Measurements from ENCODE around the gene UBE2QL1.

UBE2QL1 gene, protein sequence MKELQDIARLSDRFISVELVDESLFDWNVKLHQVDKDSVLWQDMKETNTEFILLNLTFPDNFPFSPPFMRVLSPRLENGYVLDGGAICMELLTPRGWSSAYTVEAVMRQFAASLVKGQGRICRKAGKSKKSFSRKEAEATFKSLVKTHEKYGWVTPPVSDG

DNA sequence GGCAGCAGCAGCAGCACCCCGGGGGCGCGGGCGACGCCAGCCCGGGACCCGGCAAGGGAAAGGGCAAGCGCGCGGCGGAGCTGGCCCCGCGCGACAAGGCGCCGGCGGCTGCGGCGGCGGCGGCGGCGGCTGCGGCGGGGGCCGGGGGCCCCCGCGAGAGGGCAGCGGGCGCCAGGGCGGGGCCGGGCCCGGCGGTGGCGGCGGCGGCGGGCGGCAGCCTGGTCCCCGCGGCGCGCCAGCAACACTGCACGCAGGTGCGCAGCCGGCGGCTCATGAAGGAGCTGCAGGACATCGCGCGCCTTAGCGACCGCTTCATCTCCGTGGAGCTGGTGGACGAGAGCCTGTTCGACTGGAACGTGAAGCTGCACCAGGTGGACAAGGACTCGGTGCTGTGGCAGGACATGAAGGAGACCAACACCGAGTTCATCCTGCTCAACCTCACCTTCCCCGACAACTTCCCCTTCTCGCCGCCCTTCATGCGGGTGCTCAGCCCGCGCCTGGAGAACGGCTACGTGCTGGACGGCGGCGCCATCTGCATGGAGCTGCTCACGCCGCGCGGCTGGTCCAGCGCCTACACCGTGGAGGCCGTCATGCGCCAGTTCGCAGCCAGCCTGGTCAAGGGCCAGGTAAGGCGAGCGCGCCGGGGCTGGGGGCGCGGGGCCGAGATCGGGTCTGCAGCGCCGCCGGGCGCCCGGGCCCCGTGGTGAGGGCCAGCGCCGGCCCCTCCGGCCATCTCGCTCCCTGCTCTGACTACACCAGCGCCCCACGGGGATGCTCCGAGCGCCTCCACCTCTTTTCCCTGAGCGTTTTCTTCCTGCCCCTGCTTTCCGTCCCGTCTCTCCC lies at the start of gene UBE2QL1:
TSS of gene UBE2QL1 (plus strand) at position 238 of the 843 bp plus-strand sequence. CDS start at position 273, 35 bp downstream.
- in situ Hi-C loops (cut with HindIII; ENCODE audit: low pct_ligation_motif_present, low pct_unique_long_range_greater_than_20kb, low sequenced_read_pairs): no loop called here
- DNase-seq: no peak

DNA sequence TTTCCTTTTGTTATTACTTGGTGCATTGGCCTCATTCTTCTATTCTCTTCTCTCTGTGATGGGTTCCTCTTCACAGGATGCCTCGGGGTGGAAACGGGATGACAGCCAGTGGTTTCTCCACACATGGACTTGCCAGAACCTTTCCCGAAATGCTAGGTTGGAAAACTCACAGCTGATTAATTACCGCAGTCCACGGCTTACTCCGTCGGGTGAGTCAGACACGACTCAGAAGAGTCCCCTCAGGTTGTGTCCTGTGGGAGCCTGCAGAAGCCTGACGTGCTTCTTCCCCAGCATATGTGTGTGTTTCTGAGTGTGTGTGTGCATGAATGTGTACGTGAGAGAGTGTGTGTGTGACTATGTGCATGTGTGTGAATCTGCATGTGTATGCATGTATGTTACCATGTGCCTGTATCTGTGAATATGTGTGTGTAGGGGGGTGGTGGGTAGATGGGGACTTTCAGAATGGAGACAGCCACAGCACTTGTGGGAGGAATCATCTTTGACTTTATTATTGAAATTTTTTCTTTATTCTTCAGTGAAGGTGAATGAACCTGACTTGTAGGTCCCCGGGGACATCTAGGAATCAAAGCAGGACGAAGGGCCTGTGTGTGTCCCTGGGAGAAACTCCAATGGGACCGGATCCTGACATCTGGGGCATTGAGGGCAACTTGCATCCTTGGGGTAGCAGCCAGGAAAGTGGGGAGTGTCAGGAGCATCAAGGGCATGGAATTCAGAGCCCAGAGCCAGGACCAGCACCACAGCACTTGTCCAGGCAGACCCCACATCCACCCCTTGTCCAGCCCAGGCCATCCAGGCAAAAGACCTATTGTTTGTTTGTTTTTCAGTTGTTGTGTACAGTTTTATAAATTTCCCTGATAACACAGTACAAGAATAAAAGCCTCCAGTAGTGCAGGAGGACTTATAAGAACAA lies 48.4 kb upstream of the UBE2QL1 start:
- no peak for DNase-seq
- in situ Hi-C loops (cut with HindIII; ENCODE audit: low pct_ligation_motif_present, low pct_unique_long_range_greater_than_20kb, low sequenced_read_pairs): no loop called here

DNA sequence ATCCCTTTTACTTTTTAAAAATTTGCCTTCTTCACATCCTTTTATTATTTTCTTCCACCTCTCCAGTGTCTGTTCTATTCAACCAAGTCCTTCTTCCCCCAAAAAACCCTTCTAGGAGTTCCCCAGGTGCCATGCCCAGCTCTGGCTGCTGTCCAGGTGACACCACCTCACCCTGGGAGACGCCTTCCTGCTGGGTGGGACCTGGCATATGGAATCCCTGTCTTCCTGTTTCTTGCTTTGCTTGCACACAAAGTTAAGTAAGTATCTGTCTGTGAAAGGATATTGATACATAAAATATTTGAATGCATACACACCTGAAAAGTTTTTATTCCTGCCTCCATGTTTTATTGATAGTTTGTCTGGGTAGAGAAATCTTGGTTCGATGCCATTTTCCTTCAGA lies 47.2 kb upstream of the UBE2QL1 start:
- no peak for DNase-seq
- in situ Hi-C loops (cut with HindIII; ENCODE audit: low pct_ligation_motif_present, low pct_unique_long_range_greater_than_20kb, low sequenced_read_pairs): no loop called here

DNA sequence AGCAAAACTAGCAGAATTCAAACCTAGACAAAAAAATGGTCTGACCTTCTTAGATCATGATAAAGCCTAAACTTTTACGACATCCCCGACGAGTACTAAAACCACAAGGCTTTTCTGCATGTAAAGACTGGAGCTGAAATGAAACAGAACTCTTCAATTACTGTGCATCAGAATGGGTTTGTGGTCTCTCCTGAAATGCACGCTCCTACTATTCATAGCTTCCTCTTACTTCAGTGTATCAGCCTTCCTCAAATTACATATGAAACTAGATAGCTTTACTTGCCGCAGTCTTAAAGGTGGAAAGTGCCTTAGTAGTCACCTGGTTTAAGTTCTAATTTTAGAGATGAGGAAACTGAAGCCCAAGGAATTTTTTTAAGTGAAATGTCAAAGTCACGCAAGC lies 45.7 kb upstream of the UBE2QL1 start:
- in situ Hi-C loops (cut with HindIII; ENCODE audit: low pct_ligation_motif_present, low pct_unique_long_range_greater_than_20kb, low sequenced_read_pairs): no loop called here
- DNase-seq: no peak

DNA sequence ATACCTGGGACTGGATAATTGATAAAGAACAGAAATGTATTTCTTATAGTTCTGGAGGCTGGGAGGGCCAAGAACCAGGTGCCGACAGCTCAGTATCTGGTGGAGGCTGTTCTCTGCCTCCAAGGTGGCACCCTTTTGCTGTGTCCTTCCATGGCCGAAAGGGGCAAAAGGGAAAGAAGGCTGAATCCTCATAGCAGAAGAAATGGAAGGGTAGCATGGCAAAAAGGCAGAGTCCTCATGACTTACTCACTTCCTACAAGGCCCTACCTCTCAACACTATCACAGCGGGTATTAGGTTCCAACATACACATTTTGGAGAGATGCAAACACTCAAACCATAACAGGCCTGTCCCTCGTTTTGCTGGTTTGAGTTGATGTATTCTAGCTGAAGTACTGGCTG lies 45.2 kb upstream of the UBE2QL1 start:
- in situ Hi-C loops (cut with HindIII; ENCODE audit: low pct_ligation_motif_present, low pct_unique_long_range_greater_than_20kb, low sequenced_read_pairs): no loop called here
- DNase-seq: no peak

DNA sequence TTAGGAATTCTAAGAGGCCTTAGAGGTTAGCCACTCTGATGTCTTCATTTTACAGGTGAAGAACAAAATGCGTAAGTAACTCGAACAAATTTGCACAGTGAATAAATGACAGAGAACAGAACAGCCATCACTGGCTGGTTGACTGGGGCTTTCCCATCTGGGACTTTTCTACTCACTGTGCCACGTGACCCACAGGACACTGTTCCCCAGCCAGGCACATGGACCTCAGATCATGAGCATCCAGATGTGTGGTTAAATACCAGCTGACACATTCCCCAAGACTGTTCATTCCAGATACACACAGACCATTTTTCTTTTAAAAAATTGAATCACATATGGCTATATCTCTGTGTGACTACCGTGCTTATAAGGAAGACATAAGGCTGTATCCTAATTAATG lies 44.5 kb upstream of the UBE2QL1 start:
- DNase-seq: no peak
- in situ Hi-C loops (cut with HindIII; ENCODE audit: low pct_ligation_motif_present, low pct_unique_long_range_greater_than_20kb, low sequenced_read_pairs): no loop called here

DNA sequence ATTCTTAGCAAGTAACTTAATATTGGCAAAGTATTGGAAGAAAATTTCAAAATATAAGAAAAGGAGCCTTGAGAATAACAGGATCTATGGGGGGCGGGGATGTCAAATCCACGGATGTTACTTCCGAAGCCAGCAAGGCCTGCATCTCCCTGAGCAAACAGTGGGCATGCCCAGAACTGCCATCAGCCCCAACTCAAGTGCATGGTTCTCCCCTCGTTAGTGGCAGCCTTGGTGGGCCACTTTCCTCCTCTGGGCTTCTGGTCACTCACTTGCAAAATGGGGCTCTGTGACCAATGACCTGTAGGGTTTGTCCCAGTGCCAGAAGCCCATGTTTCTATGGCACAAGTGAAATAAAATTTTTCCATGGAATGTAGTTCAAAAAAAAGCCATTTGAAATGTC lies 43.1 kb upstream of the UBE2QL1 start:
- in situ Hi-C loops (cut with HindIII; ENCODE audit: low pct_ligation_motif_present, low pct_unique_long_range_greater_than_20kb, low sequenced_read_pairs): no loop called here
- no peak for DNase-seq

DNA sequence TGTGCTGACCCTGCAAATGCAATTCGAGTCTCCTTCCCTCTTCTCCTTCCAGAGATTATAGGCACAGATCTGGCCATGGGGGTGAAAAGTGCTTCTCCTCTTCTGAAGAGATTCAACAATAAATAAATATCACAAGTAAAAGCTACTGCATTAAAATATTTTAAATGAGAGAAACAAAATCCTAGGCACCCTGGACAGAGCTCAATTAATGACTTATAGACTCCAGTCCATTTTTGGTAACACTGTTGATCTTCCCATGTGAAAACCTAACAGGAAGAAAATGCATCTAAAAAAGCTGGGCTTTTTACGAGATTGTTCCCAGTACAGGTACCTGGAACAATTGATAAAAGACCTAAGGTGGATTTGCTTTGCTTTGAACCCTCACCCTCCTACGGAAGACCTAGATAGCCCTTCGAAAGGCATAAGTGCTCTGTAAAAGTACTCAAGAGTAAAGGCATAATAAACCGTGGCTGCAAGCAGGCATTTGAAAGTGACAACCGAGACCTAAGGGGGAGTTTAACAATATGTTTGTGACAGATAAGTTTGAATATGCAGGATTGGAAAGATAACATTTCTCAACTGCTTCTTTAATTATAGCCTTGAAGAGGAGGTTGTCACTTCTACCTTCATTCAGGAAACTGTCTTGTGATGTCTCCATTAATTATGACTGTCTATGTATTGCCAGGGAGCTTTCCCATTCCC lies 41.0 kb upstream of the UBE2QL1 start:
- no peak for DNase-seq
- in situ Hi-C loops (cut with HindIII; ENCODE audit: low pct_ligation_motif_present, low pct_unique_long_range_greater_than_20kb, low sequenced_read_pairs): no loop called here

DNA sequence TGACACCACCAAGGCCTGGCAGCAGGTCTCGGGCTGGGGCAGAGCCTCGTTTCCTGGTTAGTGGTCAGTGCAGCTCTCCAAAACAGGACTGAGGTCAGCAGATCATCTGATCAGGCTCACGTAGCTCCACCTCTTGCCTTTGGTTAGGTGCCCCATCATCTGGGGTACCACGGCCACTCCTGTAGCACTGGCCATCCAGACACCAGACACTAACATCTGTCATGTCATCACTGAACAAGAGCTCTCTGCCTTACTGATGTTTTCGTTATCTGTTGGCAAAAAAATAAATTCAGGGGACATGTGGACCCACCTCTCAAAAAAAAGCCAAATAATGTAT lies 40.4 kb upstream of the UBE2QL1 start:
- no peak for DNase-seq
- in situ Hi-C loops (cut with HindIII; ENCODE audit: low pct_ligation_motif_present, low pct_unique_long_range_greater_than_20kb, low sequenced_read_pairs): no loop called here

DNA sequence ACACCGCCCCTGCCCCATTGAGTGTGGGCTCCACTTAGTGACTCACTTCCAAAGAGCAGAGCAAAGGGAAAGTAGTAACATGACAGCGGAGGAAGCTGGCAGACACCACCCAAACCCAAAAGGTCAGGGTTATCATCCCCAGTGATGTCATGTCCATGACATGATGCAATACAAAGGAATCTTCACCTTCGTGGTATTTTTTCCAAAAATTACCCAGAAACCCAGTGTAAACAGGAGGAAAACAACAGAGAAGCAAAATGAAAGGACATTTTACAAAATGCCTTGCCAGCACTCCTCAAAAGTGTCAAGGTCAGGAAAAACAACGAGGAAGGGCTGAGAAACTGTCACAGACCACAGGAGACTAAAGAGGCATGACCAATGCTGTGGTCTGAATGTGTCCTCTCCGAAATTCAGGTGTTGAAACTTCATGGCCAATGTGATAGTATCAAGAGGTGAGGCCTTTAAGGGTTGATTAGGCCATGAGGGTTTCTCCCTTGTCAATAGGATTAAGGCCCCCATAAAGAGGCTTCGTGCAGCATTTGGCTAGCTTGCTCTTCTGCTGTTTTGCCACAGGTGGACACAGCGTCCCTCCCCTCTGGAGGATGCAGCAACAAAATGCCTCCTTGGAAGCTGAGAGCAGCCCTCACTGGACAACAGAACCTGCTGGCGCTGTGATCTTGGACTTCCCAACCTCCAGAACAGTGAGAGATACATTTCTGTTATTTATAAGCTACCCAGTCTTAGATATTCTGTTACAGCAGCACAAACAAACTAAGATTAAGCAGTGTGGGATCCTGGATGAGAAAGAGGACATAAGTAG lies 39.8 kb upstream of the UBE2QL1 start:
- in situ Hi-C loops (cut with HindIII; ENCODE audit: low pct_ligation_motif_present, low pct_unique_long_range_greater_than_20kb, low sequenced_read_pairs): no loop called here
- no peak for DNase-seq

DNA sequence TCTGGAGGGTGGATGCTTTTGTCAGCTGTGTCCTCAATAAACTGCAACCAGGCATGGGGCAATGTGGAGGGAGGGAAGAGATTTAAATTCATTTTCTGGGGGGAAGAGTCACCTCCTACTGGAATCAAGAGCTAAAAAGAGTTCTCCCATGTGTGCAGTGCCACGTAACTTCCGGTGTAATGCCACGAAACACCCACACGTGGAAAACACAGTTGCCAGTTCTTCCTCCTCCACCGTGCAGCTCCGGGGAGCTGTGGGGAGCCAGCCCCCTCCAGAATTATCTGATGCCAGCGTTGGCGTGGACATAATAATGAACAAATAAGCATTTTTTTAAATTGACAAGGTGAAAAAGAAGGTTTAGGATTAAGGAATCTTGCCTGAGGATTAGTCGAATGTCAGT lies 38.2 kb upstream of the UBE2QL1 start:
- DNase-seq: no peak
- in situ Hi-C loops (cut with HindIII; ENCODE audit: low pct_ligation_motif_present, low pct_unique_long_range_greater_than_20kb, low sequenced_read_pairs): no loop called here

DNA sequence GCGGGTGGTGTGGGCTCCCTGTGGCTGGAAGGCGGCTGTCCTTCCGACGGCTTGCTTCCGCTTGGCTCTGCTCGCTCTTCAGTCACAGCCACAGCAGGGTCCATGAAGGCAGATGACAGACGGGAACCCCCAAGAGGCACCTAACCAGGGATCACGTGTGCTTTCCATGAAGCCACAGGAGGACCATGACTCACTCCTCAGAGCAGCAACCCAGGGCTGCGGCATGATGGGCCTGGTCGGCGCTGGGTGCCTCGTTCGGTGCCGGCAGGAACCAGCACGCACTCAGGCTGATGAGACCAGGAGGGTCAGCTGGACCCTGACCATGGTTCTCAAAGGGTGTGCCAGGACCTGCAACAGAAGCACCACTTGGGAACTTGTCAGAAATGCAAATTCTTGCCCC lies 37.5 kb upstream of the UBE2QL1 start:
- DNase-seq: no peak
- in situ Hi-C loops (cut with HindIII; ENCODE audit: low pct_ligation_motif_present, low pct_unique_long_range_greater_than_20kb, low sequenced_read_pairs): no loop called here

DNA sequence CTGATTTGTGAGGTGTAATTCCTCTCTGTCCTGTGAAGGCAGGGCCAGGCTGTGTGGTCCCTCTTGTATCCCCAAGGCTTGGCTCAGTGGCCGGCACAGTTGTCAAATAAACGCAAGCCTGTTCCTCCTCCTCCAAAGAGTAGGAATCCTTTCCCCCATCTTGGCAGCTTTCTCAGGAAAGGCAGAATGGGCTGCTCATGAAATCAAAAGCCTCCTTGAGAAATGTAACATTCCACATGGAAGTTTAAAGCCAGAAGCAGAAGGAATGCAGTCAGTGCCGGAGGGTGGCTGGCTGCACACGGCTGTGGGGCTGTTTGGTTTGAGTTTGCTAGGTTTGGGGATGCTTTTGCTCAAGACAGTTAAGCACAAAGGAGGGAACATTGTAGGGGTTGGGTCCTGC lies 35.8 kb upstream of the UBE2QL1 start:
- DNase-seq: no peak
- in situ Hi-C loops (cut with HindIII; ENCODE audit: low pct_ligation_motif_present, low pct_unique_long_range_greater_than_20kb, low sequenced_read_pairs): no loop called here

DNA sequence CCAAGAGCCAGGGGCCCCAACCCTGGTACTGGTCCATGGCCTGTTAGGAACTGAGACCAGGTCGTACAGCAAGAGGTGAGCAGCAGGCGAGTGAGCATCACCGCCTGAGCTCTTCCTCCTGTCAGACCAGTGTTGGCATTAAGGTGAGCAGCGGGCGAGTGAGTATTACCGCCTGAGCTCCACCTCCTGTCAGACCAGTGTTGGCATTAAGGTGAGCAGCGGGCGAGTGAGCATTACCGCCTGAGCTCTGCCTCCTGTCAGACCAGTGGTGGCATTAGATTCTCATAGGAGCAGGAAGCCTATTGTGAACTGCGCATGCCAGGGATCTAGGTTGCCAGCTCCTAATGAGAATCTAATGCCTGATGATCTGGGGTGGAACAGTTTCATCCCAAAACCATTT lies 31.0 kb upstream of the UBE2QL1 start:
- in situ Hi-C loops (cut with HindIII; ENCODE audit: low pct_ligation_motif_present, low pct_unique_long_range_greater_than_20kb, low sequenced_read_pairs): no loop called here
- no peak for DNase-seq

DNA sequence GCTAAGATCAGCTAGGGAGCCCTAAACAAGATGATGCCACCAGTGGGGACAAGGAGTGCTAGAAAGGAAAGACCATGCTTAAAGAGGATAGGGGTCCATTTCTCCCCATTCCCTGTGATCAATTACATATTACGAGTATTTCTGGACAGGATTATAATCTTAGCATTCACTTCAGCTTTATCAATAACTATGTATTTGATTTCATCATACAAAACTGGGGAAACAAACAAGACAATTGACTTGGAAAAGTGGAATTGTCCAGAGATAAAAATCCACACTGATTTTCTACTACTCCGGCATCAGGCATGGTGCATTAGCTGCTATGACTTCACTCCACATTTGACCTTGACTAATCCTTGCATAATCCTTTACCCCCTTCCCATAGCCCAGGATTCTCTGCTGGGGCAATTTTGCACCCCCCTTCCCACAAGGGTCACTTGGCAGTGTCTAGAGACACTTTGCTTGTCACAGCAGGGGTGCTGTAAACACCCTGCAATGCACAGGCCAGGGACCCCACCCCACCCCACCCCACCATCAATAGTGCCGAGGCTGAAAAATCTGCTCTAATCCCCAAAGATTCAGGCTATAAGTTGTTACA lies 29.9 kb upstream of the UBE2QL1 start:
- in situ Hi-C loops (cut with HindIII; ENCODE audit: low pct_ligation_motif_present, low pct_unique_long_range_greater_than_20kb, low sequenced_read_pairs): no loop called here
- no peak for DNase-seq

DNA sequence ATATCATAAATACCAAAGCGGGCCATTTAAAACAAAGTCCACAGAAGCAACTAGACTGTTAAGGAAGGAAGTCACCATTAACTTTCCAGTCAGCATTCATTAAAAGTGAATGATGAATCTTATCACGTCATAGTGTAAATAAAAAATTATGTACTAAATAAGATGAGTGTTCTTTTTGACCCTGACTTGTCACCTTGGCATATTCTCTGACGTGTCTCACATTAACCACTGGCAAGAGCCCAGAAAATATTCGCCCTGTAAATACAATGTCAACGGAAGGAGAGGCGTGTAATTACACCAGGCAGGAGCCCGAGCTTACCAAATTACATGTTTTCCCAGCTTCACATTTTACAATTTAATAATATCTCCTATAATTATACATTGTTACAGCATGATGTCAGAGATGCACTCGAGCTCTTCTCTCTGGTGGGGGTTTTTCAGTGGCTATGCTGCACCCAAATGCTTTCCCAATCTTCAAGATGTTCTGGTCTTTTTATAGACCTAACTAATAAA lies 29.3 kb upstream of the UBE2QL1 start:
- DNase-seq: no peak
- in situ Hi-C loops (cut with HindIII; ENCODE audit: low pct_ligation_motif_present, low pct_unique_long_range_greater_than_20kb, low sequenced_read_pairs): no loop called here

DNA sequence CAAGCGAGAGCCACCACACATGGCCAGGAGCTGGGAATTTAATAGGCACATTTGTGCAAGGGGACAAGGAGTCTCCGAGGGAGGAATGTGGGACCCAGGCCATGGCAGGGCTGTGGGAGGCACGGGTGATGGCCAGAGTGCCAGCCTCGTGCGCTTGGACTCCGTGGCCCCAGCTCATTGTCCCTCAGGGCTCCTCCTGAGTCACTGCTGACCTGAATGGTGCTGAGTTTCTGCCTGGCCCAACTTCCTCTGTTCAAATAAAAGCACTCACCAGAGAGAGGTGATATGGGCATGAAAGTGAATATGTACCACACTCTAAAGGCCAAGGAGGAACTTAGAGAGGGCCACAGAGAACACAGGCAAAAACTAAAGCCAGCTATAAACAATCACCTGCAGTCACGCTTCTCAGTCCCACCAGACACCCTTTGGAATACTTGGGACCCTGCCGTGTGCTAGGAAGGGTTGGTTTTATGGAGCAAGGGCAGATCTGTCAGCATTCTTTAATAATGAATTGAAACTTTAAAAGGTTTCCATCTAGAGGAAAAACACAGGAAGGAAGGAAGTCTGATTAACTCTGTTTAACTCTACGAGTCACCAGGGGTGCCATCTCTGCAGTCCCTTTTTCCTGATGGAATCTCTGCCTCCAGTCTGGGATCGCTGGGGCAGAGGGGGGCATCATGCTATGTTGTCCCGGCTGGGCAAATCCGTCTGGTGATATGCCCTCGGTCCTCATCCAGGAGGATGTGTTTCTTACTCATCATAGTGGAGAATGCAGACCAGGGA lies 25.1 kb upstream of the UBE2QL1 start:
- no peak for DNase-seq

More for the DNA sequence above, 25.1 kb upstream of the UBE2QL1 start:
- in situ Hi-C loops (cut with HindIII; ENCODE audit: low pct_ligation_motif_present, low pct_unique_long_range_greater_than_20kb, low sequenced_read_pairs): no loop called here

Data from ACHN (cell line).